Panc1 (cell line): Measurements from ENCODE around the gene APOB. TPM values are rescaled to one million over a fixed set of nuclear protein-coding genes. Genes with fewer than 3 reads are reported as not detected.

Experiments used
- ATAC-seq: fragments of 200-7000 bp; cut with Tn5 transposase; 2 replicates; pipeline ENCODE4 v1.9.1; 2020; ENCODE audit warnings: mild to moderate bottlenecking, moderate library complexity
- BruUV-seq: library from RNA; stranded (reverse); fragments of 400-500 nt; replicated peaks from 2 replicates; lab custom pipeline; 2021; lab: Mats Ljungman, UMichigan
- CTCF ChIA-PET: fragments of 300-600 bp; sonication (Branson Sonifier 250); formaldehyde crosslinking; loops from one replicate; lab custom pipeline; 2022; ENCODE audit warnings: antibody characterized with exemption; lab: Charles Lee
- POLR2A ChIA-PET: fragments of 300-600 bp; sonication (Branson Sonifier 250); formaldehyde crosslinking; loops from one replicate; lab custom pipeline; 2022; ENCODE audit warnings: antibody characterized with exemption; lab: Charles Lee
- DNase-seq: peaks from one replicate; pipeline ENCODE4 v3.0.0-alpha.2; 2010; ENCODE audit warnings: low read depth, low spot score
- H3K27ac ChIP-seq: 2 replicates; pipeline ENCODE4 v1.5.1; 2011; ENCODE audit warnings: mild to moderate bottlenecking, low read length, inconsistent platforms
- H3K27me3 ChIP-seq: fragments of 200-500 bp; sonication (Bioruptor generic); 2 replicates; pipeline ENCODE4 v1.6.0; 2014; ENCODE audit warnings: low read length, inconsistent platforms; ENCODE audit not compliant: control insufficient read depth, insufficient read depth
- H3K36me3 ChIP-seq: fragments of 200-500 bp; sonication (Bioruptor generic); 2 replicates; pipeline ENCODE4 v1.5.1; 2014; ENCODE audit warnings: inconsistent platforms, mild to moderate bottlenecking, low read length, moderate library complexity; ENCODE audit not compliant: control insufficient read depth, insufficient read depth
- H3K4me1 ChIP-seq: 2 replicates; pipeline ENCODE4 v1.5.1; 2011; ENCODE audit warnings: inconsistent platforms, mild to moderate bottlenecking, low read length, moderate library complexity; ENCODE audit not compliant: control insufficient read depth, insufficient read depth
- H3K4me3 ChIP-seq, 2 experiments: 2 replicates each; pipeline ENCODE4 v1.5.1; 2011 to 2012; ENCODE audit warnings: low read depth in 2 of 2, low read length in 2 of 2, mild to moderate bottlenecking in 2 of 2, inconsistent platforms in 1 of 2, moderate library complexity in 1 of 2
- H3K9me3 ChIP-seq: fragments of 200-500 bp; sonication (Bioruptor generic); 2 replicates; pipeline ENCODE4 v1.5.1; 2014; ENCODE audit warnings: low read depth, mild to moderate bottlenecking, inconsistent platforms, low read length, moderate library complexity; ENCODE audit not compliant: control insufficient read depth, insufficient read depth
- CTCF ChIP-seq: fragments of 450-650 bp; IDR thresholded peaks from 2 replicates; pipeline ENCODE4 v1.5.1; 2017; ENCODE audit warnings: mild to moderate bottlenecking
- POLR2AphosphoS5 ChIP-seq: IDR thresholded peaks from 2 replicates; pipeline ENCODE4 v1.6.1; 2012; ENCODE audit warnings: mild to moderate bottlenecking, low read depth, low read length, moderate library complexity
- REST ChIP-seq, 2 experiments: IDR thresholded peaks; 2 replicates each; pipeline ENCODE4 v1.6.1; 2011 to 2012; ENCODE audit warnings: low read depth in 2 of 2, control low read depth in 1 of 2, low read length in 1 of 2, mild to moderate bottlenecking in 1 of 2, moderate library complexity in 1 of 2; ENCODE audit not compliant: insufficient read depth in 1 of 2
- SIN3A ChIP-seq: IDR thresholded peaks from 2 replicates; pipeline ENCODE4 v1.6.1; 2012; ENCODE audit warnings: low read depth, mild to moderate bottlenecking, low read length, moderate library complexity, borderline replicate concordance; ENCODE audit not compliant: insufficient read depth
- TCF7L2 ChIP-seq: IDR thresholded peaks from 2 replicates; pipeline ENCODE4 v1.6.1; 2011; ENCODE audit warnings: mild to moderate bottlenecking, low read depth, low read length, inconsistent platforms
- in situ Hi-C: cut with HindIII; loops from 2 replicates; pipeline ENCODE4 v1.10.0; 2016; ENCODE audit warnings: low sequenced_read_pairs, low pct_unique_long_range_greater_than_20kb
- intact Hi-C: fragments of 100-400 bp; cut with micrococcal nuclease; formaldehyde crosslinking; loops from one replicate; pipeline ENCODE4 v1.10.0; 2022; ENCODE audit not compliant: unreplicated experiment
- total RNA-seq: library from RNA; stranded (reverse); gene quantifications from one replicate; pipeline ENCODE4 v1.2.1, GENCODE V29; 2021; ENCODE audit not compliant: unreplicated experiment

APOB gene
- total RNA-seq, 1 experiment from 2014 or later: 1.2 TPM

- ATAC-seq: no peak
- Histone ChIP-seq H3K27ac (no peak overlapping the region), H3K27me3 (peaks cover under 1% of the 10 kb centered on the region; the same call in 1 of the 2 replicates), H3K9me3 (no peaks in the 10 kb centered on the region), H3K4me3 (no peak overlapping the region), H3K4me1 (no peaks in the 10 kb centered on the region), H3K36me3 (no peaks in the 10 kb centered on the region)
- CTCF ChIA-PET: no interaction called here
- BruUV-seq: no TSS peak
- in situ Hi-C loops (no loop called here), intact Hi-C loops (no loop called here)
- TF ChIP-seq POLR2AphosphoS5 (no peak), CTCF (no peak), SIN3A (no peak), REST (IDR thresholded peaks at IDR 0.05; ENCODE audit: insufficient read depth in 1 of 2, low read depth in 2 of 2, low read length in 1 of 2) (no peak), TCF7L2 (no peak)
- DNase-seq: no peak
- POLR2A ChIA-PET: no interaction called here
Observed at GRCh38 chr2:21046506-21046905, 2.6 kb upstream of the APOB start.

GRCh38 chr2:21044694-21045371, 960 bp upstream of the APOB start:
- no peaks in the 10 kb centered on the region for H3K9me3 ChIP-seq
- peaks cover 3% of the 10 kb centered on the region; the same call in 1 of the 2 replicates for H3K27me3 ChIP-seq
- TF ChIP-seq CTCF (no peak), TCF7L2 (no peak), SIN3A (no peak), REST (IDR thresholded peaks at IDR 0.05; ENCODE audit: insufficient read depth in 1 of 2, low read depth in 2 of 2, low read length in 1 of 2) (no peak), POLR2AphosphoS5 (no peak)
- no peak overlapping the region for H3K27ac ChIP-seq
- no TSS peak for BruUV-seq
- ChIA-PET POLR2A (no interaction called here), CTCF (no interaction called here)
- intact Hi-C loops (no loop called here), in situ Hi-C loops (no loop called here)
- H3K36me3 ChIP-seq: no peaks in the 10 kb centered on the region
- ATAC-seq: no peak
- H3K4me1 ChIP-seq: no peaks in the 10 kb centered on the region
- DNase-seq: no peak
- H3K4me3 ChIP-seq: no peak overlapping the region
